Mesenchymal stem cell (in vitro differentiated cells and primary cell): ENCODE measurements around the gene LTBP2.

ENCODE experiments used
- DNase-seq: peaks from one replicate; pipeline ENCODE4 v3.0.0-alpha.2; 2013
- H2AFZ ChIP-seq: one replicate; pipeline ENCODE4 v1.6.1; 2013; ENCODE audit warnings: low read depth, mild to moderate bottlenecking, control low read depth, inconsistent platforms, low read length, moderate library complexity
- H2AK5ac ChIP-seq: 2 replicates; pipeline ENCODE4 v1.6.1; 2013; ENCODE audit warnings: low read length, moderate library complexity, mild to moderate bottlenecking, inconsistent platforms; ENCODE audit not compliant: severe bottlenecking
- H2BK120ac ChIP-seq: one replicate; pipeline ENCODE4 v1.6.1; 2013; ENCODE audit warnings: low read depth, mild to moderate bottlenecking, inconsistent platforms, low read length, moderate library complexity
- H2BK12ac ChIP-seq, 2 experiments: one replicate each; pipeline ENCODE4 v1.6.1; 2013; ENCODE audit warnings: inconsistent platforms in 2 of 2, low read length in 2 of 2, mild to moderate bottlenecking in 2 of 2, moderate library complexity in 2 of 2, control low read depth in 1 of 2
- H2BK15ac ChIP-seq: one replicate; pipeline ENCODE4 v1.6.1; 2013; ENCODE audit warnings: mild to moderate bottlenecking, low read depth, inconsistent platforms; ENCODE audit not compliant: poor library complexity, severe bottlenecking
- H2BK5ac ChIP-seq: 2 replicates; pipeline ENCODE4 v1.6.1; 2013; ENCODE audit warnings: low read depth, mild to moderate bottlenecking, low read length, control low read depth, inconsistent platforms; ENCODE audit not compliant: poor library complexity, severe bottlenecking
- H3K14ac ChIP-seq, 2 experiments: one replicate each; pipeline ENCODE4 v1.6.1; 2013; ENCODE audit warnings: inconsistent platforms in 2 of 2, low read length in 2 of 2, control low read depth in 1 of 2, mild to moderate bottlenecking in 1 of 2, moderate library complexity in 1 of 2
- H3K18ac ChIP-seq, 2 experiments: one replicate each; pipeline ENCODE4 v1.6.1; 2013; ENCODE audit warnings: inconsistent platforms in 2 of 2, low read length in 2 of 2, control low read depth in 1 of 2, low read depth in 1 of 2, mild to moderate bottlenecking in 1 of 2
- H3K23ac ChIP-seq, 2 experiments: one replicate each; pipeline ENCODE4 v1.6.1; 2013; ENCODE audit warnings: inconsistent platforms in 2 of 2, low read length in 2 of 2, mild to moderate bottlenecking in 2 of 2, moderate library complexity in 2 of 2, control low read depth in 1 of 2
- H3K27ac ChIP-seq: 2 replicates; pipeline ENCODE4 v1.5.1; 2013; ENCODE audit warnings: mild to moderate bottlenecking, moderate library complexity, low read length, control low read depth, inconsistent platforms; ENCODE audit not compliant: poor library complexity, severe bottlenecking
- H3K27me3 ChIP-seq, 2 experiments: 2 replicates each; pipeline versions ENCODE4 v1.6.1 to v1.7.0; 2013; ENCODE audit warnings: low read length in 2 of 2, mild to moderate bottlenecking in 2 of 2, moderate library complexity in 2 of 2, control low read depth in 1 of 2, inconsistent platforms in 1 of 2; ENCODE audit not compliant: control insufficient read depth in 1 of 2, insufficient read depth in 1 of 2
- H3K36me3 ChIP-seq, 2 experiments: 2 replicates each; pipeline versions ENCODE4 v1.6.1 to v1.7.0; 2013; ENCODE audit warnings: low read length in 2 of 2, control low read depth in 1 of 2, inconsistent platforms in 1 of 2, low read depth in 1 of 2, mild to moderate bottlenecking in 1 of 2; ENCODE audit not compliant: insufficient read depth in 2 of 2, control insufficient read depth in 1 of 2
- H3K4ac ChIP-seq, 2 experiments: one replicate each; pipeline ENCODE4 v1.6.1; 2013; ENCODE audit warnings: inconsistent platforms in 2 of 2, low read length in 2 of 2, mild to moderate bottlenecking in 2 of 2, moderate library complexity in 2 of 2, control low read depth in 1 of 2, low read depth in 1 of 2
- H3K4me1 ChIP-seq: 2 replicates; pipeline ENCODE4 v1.6.1; 2013; ENCODE audit warnings: low read depth, low read length, control low read depth; ENCODE audit not compliant: control insufficient read depth, insufficient read depth
- H3K4me2 ChIP-seq: 2 replicates; pipeline ENCODE4 v1.6.1; 2013; ENCODE audit warnings: low read length, mild to moderate bottlenecking, inconsistent platforms; ENCODE audit not compliant: poor library complexity, severe bottlenecking
- H3K4me3 ChIP-seq, 2 experiments: 2 replicates each; pipeline versions ENCODE4 v1.5.1 to v1.7.0; 2013; ENCODE audit warnings: low read length in 2 of 2, mild to moderate bottlenecking in 2 of 2, control low read depth in 1 of 2, low read depth in 1 of 2; ENCODE audit not compliant: insufficient read depth in 1 of 2
- H3K79me1 ChIP-seq: replicated peaks from 2 replicates; pipeline ENCODE4 v1.6.1; 2013; ENCODE audit warnings: mild to moderate bottlenecking, control low read depth, low read length, inconsistent platforms; ENCODE audit not compliant: poor library complexity, severe bottlenecking
- H3K9ac ChIP-seq: 2 replicates; pipeline ENCODE4 v1.7.0; 2013; ENCODE audit warnings: mild to moderate bottlenecking, low read length, moderate library complexity
- H3K9me3 ChIP-seq: 2 replicates; pipeline ENCODE4 v1.7.0; 2013; ENCODE audit warnings: mild to moderate bottlenecking, low read length; ENCODE audit not compliant: control insufficient read depth
- H4K8ac ChIP-seq: one replicate; pipeline ENCODE4 v1.6.1; 2013; ENCODE audit warnings: inconsistent platforms, mild to moderate bottlenecking, low read length, moderate library complexity
- H4K91ac ChIP-seq: one replicate; pipeline ENCODE4 v1.6.1; 2013; ENCODE audit warnings: mild to moderate bottlenecking, low read length, inconsistent platforms
- WGBS: methylation state at CpG from one replicate; pipeline ENCODE4 v1.1.7; 2013; ENCODE audit warnings: mixed read lengths; 5-methylcytosine and 5-hydroxymethylcytosine counted together

The LTBP2 gene

GRCh38 chr14:74571901-74572725 is 39.9 kb downstream of the LTBP2 start:
- WGBS, result 10% methylated on average over 6 of the region's 8 CpGs
- peak; percentile 100 for DNase-seq

GRCh38 chr14:74571441-74571841 is 40.6 kb downstream of the LTBP2 start:
- peak overlapping the region; percentile 83 for H4K91ac ChIP-seq
- H3K9me3 ChIP-seq, result no peaks in the 10 kb centered on the region
- H3K27ac ChIP-seq, result peak overlapping the region; percentile 100
- H4K8ac ChIP-seq, result peak overlapping the region; percentile 52
- peak overlapping the region in 1 of 2 experiments; percentile 56 for H3K4me3 ChIP-seq
- H3K14ac ChIP-seq, result no peak overlapping the region
- H3K9ac ChIP-seq, result peak overlapping the region; percentile 86
- peak overlapping the region; percentile 96 for H2AK5ac ChIP-seq
- no peak overlapping the region for H2BK15ac ChIP-seq
- no peak overlapping the region for H3K23ac ChIP-seq
- H3K18ac ChIP-seq, result peak overlapping the region; percentile 92 to 94
- H3K79me1 ChIP-seq, result peaks cover 6% of the 10 kb centered on the region
- peak overlapping the region; percentile 49 for H3K4me2 ChIP-seq
- H3K36me3 ChIP-seq, result peaks cover 33 to 36% of the 10 kb centered on the region in 2 experiments
- H3K4ac ChIP-seq, result peak overlapping the region in 1 of 2 experiments; percentile 75
- peak; percentile 82 for DNase-seq
- no peak overlapping the region for H2AFZ ChIP-seq
- H2BK120ac ChIP-seq, result peak overlapping the region; percentile 69
- no peaks in the 10 kb centered on the region for H3K27me3 ChIP-seq
- peaks cover 61% of the 10 kb centered on the region for H3K4me1 ChIP-seq
- H2BK5ac ChIP-seq, result peak overlapping the region; percentile 99
- WGBS, result under 1% methylated on average over 7 of the region's 9 CpGs
- H2BK12ac ChIP-seq, result peak overlapping the region; percentile 88 to 93

More at GRCh38 chr14:74571901-74572725, 39.9 kb downstream of the LTBP2 start:
- peak overlapping the region; percentile 70 to 88 for H2BK12ac ChIP-seq
- H2AK5ac ChIP-seq, result peak overlapping the region; percentile 63
- H4K8ac ChIP-seq, result peak overlapping the region; percentile 85
- H3K36me3 ChIP-seq, result peaks cover 30 to 33% of the 10 kb centered on the region in 2 experiments
- no peak overlapping the region for H3K14ac ChIP-seq
- peak overlapping the region in 1 of 2 experiments; percentile 56 for H3K4me3 ChIP-seq
- peaks cover 55% of the 10 kb centered on the region for H3K4me1 ChIP-seq
- H4K91ac ChIP-seq, result peak overlapping the region; percentile 88
- peak overlapping the region; percentile 73 to 97 for H3K18ac ChIP-seq
- H2AFZ ChIP-seq, result no peak overlapping the region
- H2BK120ac ChIP-seq, result peak overlapping the region; percentile 85
- peak overlapping the region; percentile 94 for H2BK5ac ChIP-seq
- peaks cover 6% of the 10 kb centered on the region for H3K79me1 ChIP-seq
- peak overlapping the region; percentile 78 to 90 for H3K4ac ChIP-seq
- H3K27me3 ChIP-seq, result no peaks in the 10 kb centered on the region
- peak overlapping the region; percentile 58 for H3K4me2 ChIP-seq
- H3K23ac ChIP-seq, result no peak overlapping the region
- H3K9ac ChIP-seq, result peak overlapping the region; percentile 86
- H3K9me3 ChIP-seq, result no peaks in the 10 kb centered on the region
- no peak overlapping the region for H2BK15ac ChIP-seq
- peak overlapping the region; percentile 100 for H3K27ac ChIP-seq

GRCh38 chr14:74570696-74571095 is 41.3 kb downstream of the LTBP2 start:
- Histone ChIP-seq H3K18ac (peak overlapping the region; percentile 25 to 90), H2AK5ac (peak overlapping the region; percentile 99), H2BK120ac (peak overlapping the region; percentile 93), H3K27me3 (no peaks in the 10 kb centered on the region), H2BK5ac (peak overlapping the region; percentile 99), H3K23ac (no peak overlapping the region), H3K27ac (peak overlapping the region; percentile 100), H3K36me3 (peaks cover 30 to 36% of the 10 kb centered on the region in 2 experiments), H2AFZ (no peak overlapping the region), H4K91ac (peak overlapping the region; percentile 93), H3K79me1 (peaks cover 6% of the 10 kb centered on the region), H3K14ac (no peak overlapping the region), H4K8ac (peak overlapping the region; percentile 67), H3K4ac (peak overlapping the region; percentile 49 to 56), H3K9ac (peak overlapping the region; percentile 86), H3K4me1 (peaks cover 60% of the 10 kb centered on the region), H3K4me2 (no peak overlapping the region), H2BK15ac (peak overlapping the region; percentile 57), H2BK12ac (peak overlapping the region in 1 of 2 experiments; percentile 95), H3K9me3 (no peaks in the 10 kb centered on the region), H3K4me3 (no peak overlapping the region)
- DNase-seq, result no peak
- WGBS, result 82% methylated on average over 5 of the region's 5 CpGs
